ENCODE measurements around the gene CFAP46.

CFAP46 gene

GRCh38 chr10:132986076-132986475, 43.7 kb upstream of the CFAP46 start:
- no peak overlapping the region for H3K4me3 ChIP-seq (ENCODE audit: low read depth in 1 of 5, low read length in 5 of 5)
- H3K9me3 ChIP-seq (ENCODE audit: control insufficient read depth in 5 of 5, low read length in 5 of 5) = no peaks in the 10 kb centered on the region
- H3K36me3 ChIP-seq (ENCODE audit: control insufficient read depth in 5 of 5, insufficient read depth in 5 of 5, low read length in 5 of 5) = no peaks in the 10 kb centered on the region
- no peak overlapping the region for H3K27ac ChIP-seq (ENCODE audit: low read depth, low read length)
- peaks cover 0 to 4% (median 2%) of the 10 kb centered on the region in 5 donors for H3K4me1 ChIP-seq (ENCODE audit: control insufficient read depth in 5 of 5, insufficient read depth in 5 of 5, low read length in 5 of 5)
- no peak overlapping the region for H3K9ac ChIP-seq (ENCODE audit: low read length in 5 of 5)
- H3K27me3 ChIP-seq (ENCODE audit: control insufficient read depth in 5 of 5, insufficient read depth in 4 of 5, low read length in 5 of 5) = peaks cover 2 to 24% (median 18%) of the 10 kb centered on the region in 5 donors

GRCh38 chr10:132985546-132985900, 43.2 kb upstream of the CFAP46 start:
- Histone ChIP-seq H3K27ac (ENCODE audit: low read depth, low read length) (no peak overlapping the region), H3K9ac (ENCODE audit: low read length in 5 of 5) (no peak overlapping the region), H3K9me3 (ENCODE audit: control insufficient read depth in 5 of 5, low read length in 5 of 5) (no peaks in the 10 kb centered on the region), H3K36me3 (ENCODE audit: control insufficient read depth in 5 of 5, insufficient read depth in 5 of 5, low read length in 5 of 5) (no peaks in the 10 kb centered on the region), H3K4me1 (ENCODE audit: control insufficient read depth in 5 of 5, insufficient read depth in 5 of 5, low read length in 5 of 5) (peaks cover 0 to 9% (median 5%) of the 10 kb centered on the region in 5 donors), H3K27me3 (ENCODE audit: control insufficient read depth in 5 of 5, insufficient read depth in 4 of 5, low read length in 5 of 5) (peaks cover 2 to 21% (median 17%) of the 10 kb centered on the region in 5 donors), H3K4me3 (ENCODE audit: low read depth in 1 of 5, low read length in 5 of 5) (no peak overlapping the region)

GRCh38 chr10:132984801-132985545, 42.6 kb upstream of the CFAP46 start:
- Histone ChIP-seq H3K27ac (ENCODE audit: low read depth, low read length) (no peak overlapping the region), H3K9me3 (ENCODE audit: control insufficient read depth in 5 of 5, low read length in 5 of 5) (no peaks in the 10 kb centered on the region), H3K9ac (ENCODE audit: low read length in 5 of 5) (no peak overlapping the region), H3K36me3 (ENCODE audit: control insufficient read depth in 5 of 5, insufficient read depth in 5 of 5, low read length in 5 of 5) (no peaks in the 10 kb centered on the region), H3K4me1 (ENCODE audit: control insufficient read depth in 5 of 5, insufficient read depth in 5 of 5, low read length in 5 of 5) (peaks cover 0 to 10% (median 5%) of the 10 kb centered on the region in 5 donors), H3K27me3 (ENCODE audit: control insufficient read depth in 5 of 5, insufficient read depth in 4 of 5, low read length in 5 of 5) (peaks cover 2 to 21% (median 16%) of the 10 kb centered on the region in 5 donors), H3K4me3 (ENCODE audit: low read depth in 1 of 5, low read length in 5 of 5) (no peak overlapping the region)

- Histone ChIP-seq H3K4me3 (ENCODE audit: low read depth in 1 of 5, low read length in 5 of 5) (no peak overlapping the region), H3K9ac (ENCODE audit: low read length in 5 of 5) (no peak overlapping the region), H3K36me3 (ENCODE audit: control insufficient read depth in 5 of 5, insufficient read depth in 5 of 5, low read length in 5 of 5) (no peaks in the 10 kb centered on the region), H3K9me3 (ENCODE audit: control insufficient read depth in 5 of 5, low read length in 5 of 5) (no peaks in the 10 kb centered on the region), H3K27ac (ENCODE audit: low read depth, low read length) (no peak overlapping the region), H3K4me1 (ENCODE audit: control insufficient read depth in 5 of 5, insufficient read depth in 5 of 5, low read length in 5 of 5) (peaks cover 0 to 10% (median 5%) of the 10 kb centered on the region in 5 donors), H3K27me3 (ENCODE audit: control insufficient read depth in 5 of 5, insufficient read depth in 4 of 5, low read length in 5 of 5) (peaks cover 5 to 24% (median 16%) of the 10 kb centered on the region in 5 donors)
Observed at GRCh38 chr10:132984008-132984295, 41.6 kb upstream of the CFAP46 start.

- Histone ChIP-seq H3K27me3 (ENCODE audit: control insufficient read depth in 5 of 5, insufficient read depth in 4 of 5, low read length in 5 of 5) (peaks cover 5 to 24% (median 16%) of the 10 kb centered on the region in 5 donors), H3K9me3 (ENCODE audit: control insufficient read depth in 5 of 5, low read length in 5 of 5) (no peaks in the 10 kb centered on the region), H3K9ac (ENCODE audit: low read length in 5 of 5) (no peak overlapping the region), H3K4me3 (ENCODE audit: low read depth in 1 of 5, low read length in 5 of 5) (no peak overlapping the region), H3K36me3 (ENCODE audit: control insufficient read depth in 5 of 5, insufficient read depth in 5 of 5, low read length in 5 of 5) (no peaks in the 10 kb centered on the region), H3K4me1 (ENCODE audit: control insufficient read depth in 5 of 5, insufficient read depth in 5 of 5, low read length in 5 of 5) (peaks cover 0 to 10% (median 5%) of the 10 kb centered on the region in 5 donors), H3K27ac (ENCODE audit: low read depth, low read length) (no peak overlapping the region)
Observed at GRCh38 chr10:132983252-132984007, 41.1 kb upstream of the CFAP46 start.

GRCh38 chr10:132982301-132982989, 40.1 kb upstream of the CFAP46 start:
- H3K9ac ChIP-seq (ENCODE audit: low read length in 5 of 5) = no peak overlapping the region
- H3K4me3 ChIP-seq (ENCODE audit: low read depth in 1 of 5, low read length in 5 of 5) = no peak overlapping the region
- H3K36me3 ChIP-seq (ENCODE audit: control insufficient read depth in 5 of 5, insufficient read depth in 5 of 5, low read length in 5 of 5) = no peaks in the 10 kb centered on the region
- H3K27ac ChIP-seq (ENCODE audit: low read depth, low read length) = no peak overlapping the region
- H3K4me1 ChIP-seq (ENCODE audit: control insufficient read depth in 5 of 5, insufficient read depth in 5 of 5, low read length in 5 of 5) = peaks cover 0 to 10% (median 5%) of the 10 kb centered on the region in 5 donors
- peaks cover 5 to 32% (median 20%) of the 10 kb centered on the region in 5 donors for H3K27me3 ChIP-seq (ENCODE audit: control insufficient read depth in 5 of 5, insufficient read depth in 4 of 5, low read length in 5 of 5)
- no peaks in the 10 kb centered on the region for H3K9me3 ChIP-seq (ENCODE audit: control insufficient read depth in 5 of 5, low read length in 5 of 5)

GRCh38 chr10:132981746-132982145, 39.4 kb upstream of the CFAP46 start:
- no peak overlapping the region for H3K27ac ChIP-seq (ENCODE audit: low read depth, low read length)

GRCh38 chr10:132981173-132981555, 38.8 kb upstream of the CFAP46 start:
- H3K27ac ChIP-seq (ENCODE audit: low read depth, low read length) = no peak overlapping the region
- no peak overlapping the region for H3K9ac ChIP-seq (ENCODE audit: low read length in 5 of 5)
- peaks cover 0 to 10% (median 5%) of the 10 kb centered on the region in 5 donors for H3K4me1 ChIP-seq (ENCODE audit: control insufficient read depth in 5 of 5, insufficient read depth in 5 of 5, low read length in 5 of 5)
- peaks cover 10 to 36% (median 20%) of the 10 kb centered on the region in 5 donors for H3K27me3 ChIP-seq (ENCODE audit: control insufficient read depth in 5 of 5, insufficient read depth in 4 of 5, low read length in 5 of 5)
- no peaks in the 10 kb centered on the region for H3K9me3 ChIP-seq (ENCODE audit: control insufficient read depth in 5 of 5, low read length in 5 of 5)
- H3K36me3 ChIP-seq (ENCODE audit: control insufficient read depth in 5 of 5, insufficient read depth in 5 of 5, low read length in 5 of 5) = no peaks in the 10 kb centered on the region
- no peak overlapping the region for H3K4me3 ChIP-seq (ENCODE audit: low read depth in 1 of 5, low read length in 5 of 5)

More at GRCh38 chr10:132981746-132982145, 39.4 kb upstream of the CFAP46 start:
- no peak overlapping the region for H3K9ac ChIP-seq (ENCODE audit: low read length in 5 of 5)
- no peaks in the 10 kb centered on the region for H3K9me3 ChIP-seq (ENCODE audit: control insufficient read depth in 5 of 5, low read length in 5 of 5)
- H3K4me3 ChIP-seq (ENCODE audit: low read depth in 1 of 5, low read length in 5 of 5) = no peak overlapping the region
- H3K27me3 ChIP-seq (ENCODE audit: control insufficient read depth in 5 of 5, insufficient read depth in 4 of 5, low read length in 5 of 5) = peaks cover 10 to 39% (median 21%) of the 10 kb centered on the region in 5 donors
- no peaks in the 10 kb centered on the region for H3K36me3 ChIP-seq (ENCODE audit: control insufficient read depth in 5 of 5, insufficient read depth in 5 of 5, low read length in 5 of 5)
- H3K4me1 ChIP-seq (ENCODE audit: control insufficient read depth in 5 of 5, insufficient read depth in 5 of 5, low read length in 5 of 5) = peaks cover 0 to 10% (median 5%) of the 10 kb centered on the region in 5 donors

- Histone ChIP-seq H3K4me3 (ENCODE audit: low read depth in 1 of 5, low read length in 5 of 5) (no peak overlapping the region), H3K9me3 (ENCODE audit: control insufficient read depth in 5 of 5, low read length in 5 of 5) (no peaks in the 10 kb centered on the region), H3K36me3 (ENCODE audit: control insufficient read depth in 5 of 5, insufficient read depth in 5 of 5, low read length in 5 of 5) (no peaks in the 10 kb centered on the region), H3K27me3 (ENCODE audit: control insufficient read depth in 5 of 5, insufficient read depth in 4 of 5, low read length in 5 of 5) (peaks cover 13 to 38% (median 22%) of the 10 kb centered on the region in 5 donors), H3K27ac (ENCODE audit: low read depth, low read length) (no peak overlapping the region), H3K4me1 (ENCODE audit: control insufficient read depth in 5 of 5, insufficient read depth in 5 of 5, low read length in 5 of 5) (peaks cover 0 to 10% (median 5%) of the 10 kb centered on the region in 5 donors), H3K9ac (ENCODE audit: low read length in 5 of 5) (no peak overlapping the region)
Observed at GRCh38 chr10:132980426-132981172, 38.2 kb upstream of the CFAP46 start.

Data from subcutaneous abdominal adipose tissue (tissue), 5 donors.